ENCODE data around the gene KCNIP4. TPM values are rescaled to one million over a fixed set of nuclear protein-coding genes. Genes with fewer than 3 reads are reported as not detected.

The KCNIP4 gene
- polyA plus RNA-seq, 3 donors: 0.09 to 0.25 TPM; not detected in 1

- H3K36me3 ChIP-seq (replicated peaks in 1 of 2; ENCODE audit: control insufficient read depth in 1 of 2, insufficient read depth in 2 of 2, low read length in 2 of 2): no peaks in the 10 kb centered on the region
- no peaks in the 10 kb centered on the region for H3K4me1 ChIP-seq (ENCODE audit: control insufficient read depth in 1 of 2, insufficient read depth in 2 of 2, low read length in 2 of 2)
- Mint-ChIP-seq H3K4me3 (no peak overlapping the region), H3K36me3 (no peaks in the 10 kb centered on the region), H3K4me1 (no peaks in the 10 kb centered on the region), H3K27ac (no peak overlapping the region), H3K27me3 (ENCODE audit: low read depth in 3 of 3) (peaks cover 0 to 3% (median 0%) of the 10 kb centered on the region in 3 donors), H3K9me3 (peaks cover 0 to 5% (median 1%) of the 10 kb centered on the region in 7 donors)
- H3K4me2 ChIP-seq (replicated peaks; ENCODE audit: extremely low read depth, low read length, poor library complexity, severe bottlenecking): no peak overlapping the region
- H4K20me1 ChIP-seq (ENCODE audit: insufficient read depth, low read length): no peaks in the 10 kb centered on the region
- no peak for DNase-seq
- H3K27ac ChIP-seq (ENCODE audit: low read depth in 1 of 2, low read length in 2 of 2): no peak overlapping the region
- H2AFZ ChIP-seq (ENCODE audit: insufficient read depth, low read depth, low read length, poor library complexity, severe bottlenecking): no peak overlapping the region
- TF ChIP-seq CTCF (IDR thresholded peaks at IDR 0.05): no peak
- intact Hi-C loops (cut with micrococcal nuclease): no loop called here
- no peak overlapping the region for H3K9ac ChIP-seq (ENCODE audit: insufficient read depth, low read length, poor library complexity, severe bottlenecking)
- no peaks in the 10 kb centered on the region for H3K79me2 ChIP-seq (ENCODE audit: insufficient read depth, low read length)
- H3K4me3 ChIP-seq (replicated peaks in 1 of 3; ENCODE audit: low read depth in 2 of 3, low read length in 3 of 3): no peak overlapping the region
- no peaks in the 10 kb centered on the region for H3K9me3 ChIP-seq (replicated peaks in 1 of 2; ENCODE audit: control insufficient read depth in 1 of 2, insufficient read depth in 1 of 2, low read length in 2 of 2)
- H3K27me3 ChIP-seq (ENCODE audit: control insufficient read depth in 2 of 2, insufficient read depth in 2 of 2, low read length in 2 of 2): no peaks in the 10 kb centered on the region
- no CpG with 5 or more reads among the region's 3 CpGs for WGBS (ENCODE audit: insufficient coverage)
Observed at GRCh38 chr4:21543514-21543913, 405.1 kb downstream of the KCNIP4 start.

- Histone ChIP-seq H3K4me2 (replicated peaks; ENCODE audit: extremely low read depth, low read length, poor library complexity, severe bottlenecking) (no peak overlapping the region), H3K4me3 (replicated peaks in 1 of 3; ENCODE audit: low read depth in 2 of 3, low read length in 3 of 3) (no peak overlapping the region), H3K9ac (ENCODE audit: insufficient read depth, low read length, poor library complexity, severe bottlenecking) (no peak overlapping the region), H4K20me1 (ENCODE audit: insufficient read depth, low read length) (no peaks in the 10 kb centered on the region), H2AFZ (ENCODE audit: insufficient read depth, low read depth, low read length, poor library complexity, severe bottlenecking) (no peak overlapping the region), H3K79me2 (ENCODE audit: insufficient read depth, low read length) (no peaks in the 10 kb centered on the region), H3K27ac (ENCODE audit: low read depth in 1 of 2, low read length in 2 of 2) (no peak overlapping the region), H3K9me3 (replicated peaks in 1 of 2; ENCODE audit: control insufficient read depth in 1 of 2, insufficient read depth in 1 of 2, low read length in 2 of 2) (no peaks in the 10 kb centered on the region), H3K27me3 (ENCODE audit: control insufficient read depth in 2 of 2, insufficient read depth in 2 of 2, low read length in 2 of 2) (no peaks in the 10 kb centered on the region), H3K4me1 (ENCODE audit: control insufficient read depth in 1 of 2, insufficient read depth in 2 of 2, low read length in 2 of 2) (no peaks in the 10 kb centered on the region), H3K36me3 (replicated peaks in 1 of 2; ENCODE audit: control insufficient read depth in 1 of 2, insufficient read depth in 2 of 2, low read length in 2 of 2) (no peaks in the 10 kb centered on the region)
- peaks cover 0 to 4% (median 2%) of the 10 kb centered on the region in 7 donors for H3K9me3 Mint-ChIP-seq
- no peak for TF ChIP-seq CTCF (IDR thresholded peaks at IDR 0.05)
- H3K4me3 Mint-ChIP-seq: no peak overlapping the region
- no peaks in the 10 kb centered on the region for H3K4me1 Mint-ChIP-seq
- 80% methylated on average over 1 of the region's 3 CpGs for WGBS (ENCODE audit: insufficient coverage)
- intact Hi-C loops (cut with micrococcal nuclease): no loop called here
- DNase-seq: no peak
- no peak overlapping the region for H3K27ac Mint-ChIP-seq
- no peaks in the 10 kb centered on the region for H3K36me3 Mint-ChIP-seq
- peaks cover 0 to 3% (median 2%) of the 10 kb centered on the region in 3 donors for H3K27me3 Mint-ChIP-seq (ENCODE audit: low read depth in 3 of 3)
Observed at GRCh38 chr4:21535898-21536297, 412.7 kb downstream of the KCNIP4 start.

Data from CD14-positive monocyte (primary cell).